Breast epithelium (tissue), 3 donors: Measurements from ENCODE around the gene BCL3.

Source experiments
- POLR2A ChIP-seq: fragments of 450-650 bp; IDR thresholded peaks from one replicate; pipeline ENCODE4 v1.6.1; 2016; ENCODE audit warnings: antibody characterized with exemption, mild to moderate bottlenecking, moderate library complexity
- POLR2AphosphoS5 ChIP-seq, 3 donors: sonication (generic); formaldehyde crosslinking; IDR thresholded peaks; one replicate each; pipeline ENCODE4 v1.6.1; 2017; ENCODE audit warnings: antibody characterized with exemption in 3 of 3
- TF ChIP-seq, protein P1 (sequence below), 3 donors: fragments of 450-650 bp; IDR thresholded peaks; one replicate each; pipeline ENCODE4 v1.5.1; 2016 to 2017; ENCODE audit warnings: antibody characterized with exemption in 3 of 3, mild to moderate bottlenecking in 3 of 3, moderate library complexity in 3 of 3

GRCh38 chr19:44725251-44725650 is 23.3 kb upstream of the BCL3 start:
- TF ChIP-seq POLR2A, result no peak
- TF ChIP-seq, protein P1, sequence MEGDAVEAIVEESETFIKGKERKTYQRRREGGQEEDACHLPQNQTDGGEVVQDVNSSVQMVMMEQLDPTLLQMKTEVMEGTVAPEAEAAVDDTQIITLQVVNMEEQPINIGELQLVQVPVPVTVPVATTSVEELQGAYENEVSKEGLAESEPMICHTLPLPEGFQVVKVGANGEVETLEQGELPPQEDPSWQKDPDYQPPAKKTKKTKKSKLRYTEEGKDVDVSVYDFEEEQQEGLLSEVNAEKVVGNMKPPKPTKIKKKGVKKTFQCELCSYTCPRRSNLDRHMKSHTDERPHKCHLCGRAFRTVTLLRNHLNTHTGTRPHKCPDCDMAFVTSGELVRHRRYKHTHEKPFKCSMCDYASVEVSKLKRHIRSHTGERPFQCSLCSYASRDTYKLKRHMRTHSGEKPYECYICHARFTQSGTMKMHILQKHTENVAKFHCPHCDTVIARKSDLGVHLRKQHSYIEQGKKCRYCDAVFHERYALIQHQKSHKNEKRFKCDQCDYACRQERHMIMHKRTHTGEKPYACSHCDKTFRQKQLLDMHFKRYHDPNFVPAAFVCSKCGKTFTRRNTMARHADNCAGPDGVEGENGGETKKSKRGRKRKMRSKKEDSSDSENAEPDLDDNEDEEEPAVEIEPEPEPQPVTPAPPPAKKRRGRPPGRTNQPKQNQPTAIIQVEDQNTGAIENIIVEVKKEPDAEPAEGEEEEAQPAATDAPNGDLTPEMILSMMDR (IDR thresholded peaks at IDR 0.05), result no peak
- no peak for TF ChIP-seq POLR2AphosphoS5 (IDR thresholded peaks at IDR 0.05)
